ENCODE measurements around the gene PTPRD.

The PTPRD gene

DNA sequence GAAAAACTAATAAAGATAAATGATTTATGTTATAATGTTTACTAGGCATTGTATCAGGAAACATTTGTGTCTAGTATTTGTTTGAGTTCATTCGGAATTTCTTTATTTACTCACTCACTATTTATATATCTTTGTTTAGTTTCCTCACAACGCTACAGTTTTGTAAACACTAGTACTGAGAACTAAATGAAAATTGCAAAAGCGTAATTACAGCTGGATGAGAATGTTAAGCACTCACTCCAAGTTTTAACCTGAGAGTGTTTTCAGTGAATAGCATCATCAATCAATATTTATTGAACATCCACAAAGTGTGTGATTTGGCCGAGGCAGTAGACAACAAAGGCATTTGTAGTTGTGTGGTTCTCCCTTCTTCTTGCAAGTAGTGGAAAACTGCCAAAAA is 1843.6 kb downstream of the PTPRD start:
- POLR2A ChIA-PET: no interaction called here
- no peak overlapping the region for H3K4me3 ChIP-seq (ENCODE audit: low read depth, low read length)
- CTCF ChIA-PET: no interaction called here
- no peak for DNase-seq (ENCODE audit: low read depth, low spot score)
- TF ChIP-seq, protein P1, sequence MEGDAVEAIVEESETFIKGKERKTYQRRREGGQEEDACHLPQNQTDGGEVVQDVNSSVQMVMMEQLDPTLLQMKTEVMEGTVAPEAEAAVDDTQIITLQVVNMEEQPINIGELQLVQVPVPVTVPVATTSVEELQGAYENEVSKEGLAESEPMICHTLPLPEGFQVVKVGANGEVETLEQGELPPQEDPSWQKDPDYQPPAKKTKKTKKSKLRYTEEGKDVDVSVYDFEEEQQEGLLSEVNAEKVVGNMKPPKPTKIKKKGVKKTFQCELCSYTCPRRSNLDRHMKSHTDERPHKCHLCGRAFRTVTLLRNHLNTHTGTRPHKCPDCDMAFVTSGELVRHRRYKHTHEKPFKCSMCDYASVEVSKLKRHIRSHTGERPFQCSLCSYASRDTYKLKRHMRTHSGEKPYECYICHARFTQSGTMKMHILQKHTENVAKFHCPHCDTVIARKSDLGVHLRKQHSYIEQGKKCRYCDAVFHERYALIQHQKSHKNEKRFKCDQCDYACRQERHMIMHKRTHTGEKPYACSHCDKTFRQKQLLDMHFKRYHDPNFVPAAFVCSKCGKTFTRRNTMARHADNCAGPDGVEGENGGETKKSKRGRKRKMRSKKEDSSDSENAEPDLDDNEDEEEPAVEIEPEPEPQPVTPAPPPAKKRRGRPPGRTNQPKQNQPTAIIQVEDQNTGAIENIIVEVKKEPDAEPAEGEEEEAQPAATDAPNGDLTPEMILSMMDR (IDR thresholded peaks at IDR 0.05; ENCODE audit: insufficient read depth, low read length, missing control alignments): no peak

DNA sequence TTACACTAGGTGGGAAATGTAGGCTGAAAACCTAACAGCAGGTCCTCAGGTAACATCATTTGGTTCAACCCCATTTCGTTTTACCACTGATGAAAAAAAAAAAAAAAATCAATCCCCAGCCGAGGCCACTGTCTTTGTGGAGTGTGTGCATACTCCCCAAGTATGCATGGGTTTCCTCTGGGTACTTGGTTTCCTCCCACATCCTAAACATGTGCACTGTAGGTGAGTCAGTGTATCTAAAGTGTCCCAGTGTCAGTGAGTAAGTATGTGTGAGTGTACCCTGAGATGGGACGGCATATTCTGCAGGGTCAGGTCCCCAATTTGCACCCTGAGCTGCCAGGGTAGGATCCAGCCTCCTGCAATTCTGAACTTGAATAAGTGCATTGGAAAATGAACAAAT is 1846.7 kb downstream of the PTPRD start:
- ChIA-PET CTCF (no interaction called here), POLR2A (no interaction called here)
- DNase-seq (ENCODE audit: low read depth, low spot score): no peak
- TF ChIP-seq, protein P1 (IDR thresholded peaks at IDR 0.05; ENCODE audit: insufficient read depth, low read length, missing control alignments): no peak
- H3K4me3 ChIP-seq (ENCODE audit: low read depth, low read length): no peak overlapping the region

DNA sequence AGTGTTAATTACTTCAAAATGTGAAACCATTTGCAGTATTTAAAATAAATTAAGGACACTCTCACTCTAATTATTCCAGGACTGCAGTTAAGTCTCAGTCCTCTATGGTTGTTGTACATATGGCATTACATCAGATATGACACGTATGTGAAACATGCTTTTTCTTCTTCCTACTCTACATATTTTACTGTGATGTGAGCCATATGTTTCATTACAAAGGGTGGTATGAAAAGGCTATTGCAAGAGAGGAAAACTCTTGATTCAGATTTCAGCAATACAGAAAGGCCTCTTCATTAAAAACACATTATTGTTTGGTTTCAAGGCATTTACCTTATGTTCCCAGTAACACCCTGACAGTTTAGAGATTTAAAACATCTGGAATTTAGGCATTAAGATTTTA is 1848.8 kb downstream of the PTPRD start:
- no peak for DNase-seq (ENCODE audit: low read depth, low spot score)
- H3K4me3 ChIP-seq (ENCODE audit: low read depth, low read length): no peak overlapping the region
- CTCF ChIA-PET: no interaction called here
- POLR2A ChIA-PET: no interaction called here
- TF ChIP-seq, protein P1 (IDR thresholded peaks at IDR 0.05; ENCODE audit: insufficient read depth, low read length, missing control alignments): no peak

DNA sequence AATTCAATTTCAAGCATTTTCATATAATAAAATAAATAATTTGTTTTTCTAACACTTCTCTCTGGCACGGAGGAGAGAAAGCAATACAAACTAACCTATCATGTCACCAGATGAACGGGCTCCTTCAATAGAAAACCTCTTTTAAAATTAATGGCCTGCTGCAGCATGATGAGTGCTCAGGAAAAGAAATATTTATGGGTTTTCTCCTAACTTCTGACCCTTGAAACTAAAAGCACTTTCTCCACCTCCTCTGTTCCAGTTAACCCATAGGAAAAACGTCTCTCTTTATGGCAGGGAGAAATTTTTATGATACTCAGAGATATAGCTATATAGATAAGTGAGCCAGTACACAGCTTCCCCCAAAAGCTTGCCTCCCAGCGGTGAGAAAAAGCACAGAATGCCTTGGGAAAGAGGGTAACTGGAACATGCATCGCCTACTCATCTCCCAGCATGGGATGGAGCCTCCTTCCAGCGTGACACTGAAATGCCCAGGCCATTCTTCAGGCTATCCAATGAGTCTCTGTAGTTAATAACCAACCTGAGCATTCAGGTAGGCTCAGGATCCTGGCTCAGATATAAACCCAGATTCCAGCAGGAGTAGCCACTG is 1850.2 kb downstream of the PTPRD start:
- ChIA-PET CTCF (no interaction called here), POLR2A (no interaction called here)
- DNase-seq (ENCODE audit: low read depth, low spot score): no peak
- H3K4me3 ChIP-seq (ENCODE audit: low read depth, low read length): no peak overlapping the region
- TF ChIP-seq, protein P1 (IDR thresholded peaks at IDR 0.05; ENCODE audit: insufficient read depth, low read length, missing control alignments): no peak

DNA sequence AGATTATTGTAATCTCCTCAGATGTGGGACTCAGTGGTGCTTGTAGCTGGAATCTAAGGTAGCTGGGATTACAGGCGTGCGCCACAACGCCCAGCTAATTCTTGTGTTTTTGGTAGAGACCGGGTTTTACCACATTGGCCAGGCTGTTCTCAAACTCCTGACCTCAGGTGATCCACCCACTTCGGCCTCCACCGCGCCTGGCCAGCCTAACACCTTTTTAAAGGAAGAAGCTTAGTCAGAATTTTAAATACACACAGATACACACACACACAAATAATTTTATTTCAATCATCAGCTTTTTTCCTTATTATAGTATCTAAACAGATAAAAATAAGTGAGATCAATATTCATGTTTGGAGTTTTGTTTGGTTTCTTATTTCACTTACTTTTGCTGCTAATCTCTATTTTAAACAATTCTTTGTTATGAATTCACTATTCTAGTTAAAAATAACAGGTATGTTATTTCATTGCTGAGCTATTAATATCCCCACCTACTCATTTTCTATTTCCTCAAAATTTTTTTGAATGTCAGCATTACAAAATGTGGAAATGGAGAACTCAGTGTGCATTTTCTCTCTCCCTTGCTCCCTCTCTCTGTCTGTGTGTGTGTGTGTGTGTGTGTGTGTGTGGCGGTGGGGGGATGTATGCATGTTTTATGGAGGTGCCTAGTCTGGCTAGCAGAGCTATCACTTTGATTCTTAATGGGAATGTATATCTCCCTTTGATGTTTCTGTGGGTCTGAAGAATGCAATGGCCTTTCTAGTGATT is 1852.6 kb downstream of the PTPRD start:
- ChIA-PET CTCF (no interaction called here), POLR2A (no interaction called here)
- H3K4me3 ChIP-seq (ENCODE audit: low read depth, low read length): no peak overlapping the region
- DNase-seq (ENCODE audit: low read depth, low spot score): no peak
- TF ChIP-seq, protein P1 (IDR thresholded peaks at IDR 0.05; ENCODE audit: insufficient read depth, low read length, missing control alignments): no peak

DNA sequence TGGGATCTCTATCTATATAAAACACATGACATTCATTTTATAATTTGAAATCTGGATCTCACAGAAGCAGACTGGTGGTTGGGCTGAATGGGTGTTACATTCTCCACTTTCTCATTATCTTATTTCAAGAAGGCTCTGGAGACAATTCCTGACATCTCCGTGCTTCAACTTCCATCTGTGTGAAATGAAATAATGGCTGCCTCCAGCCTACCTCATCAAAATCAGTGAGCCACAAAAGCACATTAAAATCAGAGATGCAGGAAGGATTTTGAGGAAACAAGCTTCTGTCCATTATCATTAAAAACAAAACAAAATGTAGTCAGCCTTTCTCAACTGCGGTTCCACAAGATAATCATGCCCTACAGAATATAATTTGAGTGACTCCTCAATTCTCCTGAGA is 1854.9 kb downstream of the PTPRD start:
- TF ChIP-seq, protein P1 (IDR thresholded peaks at IDR 0.05; ENCODE audit: insufficient read depth, low read length, missing control alignments): no peak
- DNase-seq (ENCODE audit: low read depth, low spot score): no peak
- CTCF ChIA-PET: no interaction called here
- POLR2A ChIA-PET: no interaction called here
- H3K4me3 ChIP-seq (ENCODE audit: low read depth, low read length): no peak overlapping the region

Data from AG04449 (cell line).